Trophoblast cell (in vitro differentiated cells and primary cell): ENCODE measurements around the gene APOM.

Source experiments
- DNase-seq, 2 donors: peaks; one replicate each; pipeline ENCODE4 v3.0.0-alpha.2; 2016
- H2AFZ ChIP-seq: 2 replicates; pipeline ENCODE4 v1.6.1; 2013; ENCODE audit warnings: low read length, moderate library complexity, mild to moderate bottlenecking; ENCODE audit not compliant: insufficient read depth, poor library complexity
- H2AK5ac ChIP-seq: 2 replicates; pipeline ENCODE4 v1.6.1; 2013; ENCODE audit warnings: mild to moderate bottlenecking, low read length
- H2BK120ac ChIP-seq: 2 replicates; pipeline ENCODE4 v1.6.1; 2013; ENCODE audit warnings: low read length, mild to moderate bottlenecking, moderate library complexity; ENCODE audit not compliant: insufficient read depth, poor library complexity
- H2BK12ac ChIP-seq: 2 replicates; pipeline ENCODE4 v1.6.1; 2013; ENCODE audit warnings: mild to moderate bottlenecking, low read length, moderate library complexity
- H2BK5ac ChIP-seq: 2 replicates; pipeline ENCODE4 v1.6.1; 2013; ENCODE audit warnings: low read length, low read depth, moderate library complexity, mild to moderate bottlenecking; ENCODE audit not compliant: poor library complexity
- H3K14ac ChIP-seq: 2 replicates; pipeline ENCODE4 v1.6.1; 2013; ENCODE audit warnings: mild to moderate bottlenecking, low read length
- H3K18ac ChIP-seq: 2 replicates; pipeline ENCODE4 v1.6.1; 2013; ENCODE audit warnings: mild to moderate bottlenecking, low read length
- H3K23ac ChIP-seq: 2 replicates; pipeline ENCODE4 v1.6.1; 2013; ENCODE audit warnings: low read length
- H3K27ac ChIP-seq: 2 replicates; pipeline ENCODE4 v1.5.1; 2013; ENCODE audit warnings: low read depth, mild to moderate bottlenecking, inconsistent platforms, low read length, moderate library complexity
- H3K27me3 ChIP-seq: 2 replicates; pipeline ENCODE4 v1.6.1; 2013; ENCODE audit warnings: inconsistent platforms, mild to moderate bottlenecking, low read length, moderate library complexity; ENCODE audit not compliant: insufficient read depth
- H3K36me3 ChIP-seq, 2 experiments: 1 replicate in 1 of 2; 2 replicates in 1 of 2; pipeline ENCODE4 v1.6.1; 2013; ENCODE audit warnings: low read length in 2 of 2, mild to moderate bottlenecking in 2 of 2, moderate library complexity in 1 of 2; ENCODE audit not compliant: insufficient read depth in 2 of 2, control insufficient read depth in 1 of 2
- H3K4ac ChIP-seq: 2 replicates; pipeline ENCODE4 v1.6.1; 2013; ENCODE audit warnings: low read depth, mild to moderate bottlenecking, low read length, moderate library complexity
- H3K4me1 ChIP-seq, 2 experiments: 1 replicate in 1 of 2; 2 replicates in 1 of 2; pipeline ENCODE4 v1.6.1; 2013; ENCODE audit warnings: low read length in 2 of 2, mild to moderate bottlenecking in 2 of 2, moderate library complexity in 1 of 2; ENCODE audit not compliant: insufficient read depth in 2 of 2, control insufficient read depth in 1 of 2
- H3K4me2 ChIP-seq: 2 replicates; pipeline ENCODE4 v1.6.1; 2013; ENCODE audit warnings: inconsistent platforms, mild to moderate bottlenecking, low read length, moderate library complexity
- H3K4me3 ChIP-seq: 2 replicates; pipeline ENCODE4 v1.5.1; 2013; ENCODE audit warnings: mild to moderate bottlenecking, low read depth, low read length, inconsistent platforms
- H3K79me1 ChIP-seq: one replicate; pipeline ENCODE4 v1.6.1; 2013; ENCODE audit warnings: low read length
- H3K79me2 ChIP-seq: 2 replicates; pipeline ENCODE4 v1.6.1; 2013; ENCODE audit warnings: low read length, mild to moderate bottlenecking; ENCODE audit not compliant: control insufficient read depth, insufficient read depth, poor library complexity
- H3K9ac ChIP-seq: 2 replicates; pipeline ENCODE4 v1.6.1; 2013; ENCODE audit warnings: mild to moderate bottlenecking, low read length
- H3K9me3 ChIP-seq: 2 replicates; pipeline ENCODE4 v1.6.1; 2013; ENCODE audit warnings: low read depth, mild to moderate bottlenecking, control low read depth, inconsistent platforms, low read length; ENCODE audit not compliant: insufficient read depth
- H4K12ac ChIP-seq: 2 replicates; pipeline ENCODE4 v1.6.1; 2013; ENCODE audit warnings: low read depth, mild to moderate bottlenecking, low read length, moderate library complexity
- H4K8ac ChIP-seq: 2 replicates; pipeline ENCODE4 v1.6.1; 2013; ENCODE audit warnings: low read depth, mild to moderate bottlenecking, low read length, moderate library complexity
- H4K91ac ChIP-seq: one replicate; pipeline ENCODE4 v1.6.1; 2013; ENCODE audit warnings: low read depth, mild to moderate bottlenecking, low read length, moderate library complexity
- WGBS: extraction: QIAGEN DNeasy Blood & Tissue Kit; methylation state at CpG from one replicate; pipeline ENCODE4 v1.1.7; 2013; ENCODE audit warnings: missing lambda C conversion rate; ENCODE audit not compliant: insufficient read length, insufficient coverage; ENCODE audit errors: extremely low coverage; 5-methylcytosine and 5-hydroxymethylcytosine counted together

APOM gene

GRCh38 chr6:31677955-31678354 is 22.3 kb downstream of the APOM start:
- H3K27me3 ChIP-seq, result no peaks in the 10 kb centered on the region
- no peak overlapping the region for H2BK5ac ChIP-seq
- no peak overlapping the region for H4K12ac ChIP-seq
- no peak overlapping the region for H2BK120ac ChIP-seq
- peaks cover 5 to 8% of the 10 kb centered on the region in 2 experiments for H3K36me3 ChIP-seq
- no peak overlapping the region for H3K4me3 ChIP-seq
- H4K91ac ChIP-seq, result no peak overlapping the region
- H3K79me1 ChIP-seq, result peaks cover 3% of the 10 kb centered on the region
- no peak overlapping the region for H2AFZ ChIP-seq
- no peak overlapping the region for H3K14ac ChIP-seq
- no peak overlapping the region for H3K27ac ChIP-seq
- no peak overlapping the region for H3K23ac ChIP-seq
- no peak overlapping the region for H2BK12ac ChIP-seq
- no peak overlapping the region for H4K8ac ChIP-seq
- peaks cover 3 to 6% of the 10 kb centered on the region in 2 experiments for H3K4me1 ChIP-seq
- no peak overlapping the region for H2AK5ac ChIP-seq
- DNase-seq, result no peak
- no peak overlapping the region for H3K4ac ChIP-seq
- no peak overlapping the region for H3K9ac ChIP-seq
- peaks cover 2% of the 10 kb centered on the region for H3K79me2 ChIP-seq
- H3K4me2 ChIP-seq, result no peak overlapping the region
- no peaks in the 10 kb centered on the region for H3K9me3 ChIP-seq
- H3K18ac ChIP-seq, result no peak overlapping the region
- WGBS, result no CpG with 5 or more reads among the region's 8 CpGs

- Histone ChIP-seq H4K91ac (peak within 1 kb of the TSS; percentile 70), H3K4me2 (peak within 1 kb of the TSS; percentile 92), H2BK120ac (peak within 1 kb of the TSS; percentile 77)
Measured at GRCh38 chr6:31680226-31681134, 24.8 kb downstream of the APOM start, which contains the start of gene LY6G5C. Gene LY6G5C (minus strand): TSS chr6:31681067. CDS start chr6:31680373, 694 bp downstream.

GRCh38 chr6:31681135-31681671 is 25.5 kb downstream of the APOM start:
- WGBS, result no CpG with 5 or more reads among the region's 40 CpGs
- Histone ChIP-seq H2BK5ac (peak overlapping the region; percentile 11), H2BK12ac (peak overlapping the region; percentile 3), H3K4me1 (peaks cover 3 to 10% of the 10 kb centered on the region in 2 experiments), H3K23ac (no peak overlapping the region), H3K27me3 (no peaks in the 10 kb centered on the region), H4K91ac (peak overlapping the region; percentile 70), H3K79me1 (peaks cover 3% of the 10 kb centered on the region), H3K27ac (no peak overlapping the region), H2AFZ (peak overlapping the region; percentile 86), H2AK5ac (no peak overlapping the region), H3K14ac (peak overlapping the region; percentile 81), H3K79me2 (peaks cover 2% of the 10 kb centered on the region), H3K18ac (peak overlapping the region; percentile 8), H4K8ac (peak overlapping the region; percentile 90), H3K9ac (no peak overlapping the region), H3K4ac (peak overlapping the region; percentile 9), H3K9me3 (no peaks in the 10 kb centered on the region), H3K36me3 (peaks cover 5 to 7% of the 10 kb centered on the region in 2 experiments), H3K4me3 (peak overlapping the region; percentile 45), H4K12ac (peak overlapping the region; percentile 76), H2BK120ac (peak overlapping the region; percentile 77), H3K4me2 (peak overlapping the region; percentile 92)
- peak in 1 of 2 donors; percentile 30 for DNase-seq

More at GRCh38 chr6:31680226-31681134, 24.8 kb downstream of the APOM start, which contains the start of gene LY6G5C:
- H3K14ac ChIP-seq, result peak within 1 kb of the TSS; percentile 81
- H3K4ac ChIP-seq, result peak within 1 kb of the TSS; percentile 9
- no peak within 1 kb of the TSS for H2AK5ac ChIP-seq
- WGBS, result no CpG with 5 or more reads among the region's 17 CpGs
- peak within 1 kb of the TSS; percentile 86 for H2AFZ ChIP-seq
- peaks cover 2% of the 10 kb centered on the region for H3K79me2 ChIP-seq
- peak within 1 kb of the TSS; percentile 45 for H3K4me3 ChIP-seq
- H3K4me1 ChIP-seq, result peaks cover 3 to 10% of the 10 kb centered on the region in 2 experiments
- H3K27me3 ChIP-seq, result no peaks in the 10 kb centered on the region
- H3K27ac ChIP-seq, result no peak within 1 kb of the TSS
- H3K79me1 ChIP-seq, result peaks cover 3% of the 10 kb centered on the region
- H3K18ac ChIP-seq, result peak within 1 kb of the TSS; percentile 8
- H3K9ac ChIP-seq, result no peak within 1 kb of the TSS
- H3K23ac ChIP-seq, result no peak within 1 kb of the TSS
- peak within 1 kb of the TSS; percentile 90 for H4K8ac ChIP-seq
- peaks cover 0 to 6% of the 10 kb centered on the region in 2 experiments for H3K36me3 ChIP-seq
- peak; percentile 60 to 78 for DNase-seq
- H2BK12ac ChIP-seq, result peak within 1 kb of the TSS; percentile 3
- peak within 1 kb of the TSS; percentile 76 for H4K12ac ChIP-seq
- H3K9me3 ChIP-seq, result no peaks in the 10 kb centered on the region
- H2BK5ac ChIP-seq, result peak within 1 kb of the TSS; percentile 11

DNA sequence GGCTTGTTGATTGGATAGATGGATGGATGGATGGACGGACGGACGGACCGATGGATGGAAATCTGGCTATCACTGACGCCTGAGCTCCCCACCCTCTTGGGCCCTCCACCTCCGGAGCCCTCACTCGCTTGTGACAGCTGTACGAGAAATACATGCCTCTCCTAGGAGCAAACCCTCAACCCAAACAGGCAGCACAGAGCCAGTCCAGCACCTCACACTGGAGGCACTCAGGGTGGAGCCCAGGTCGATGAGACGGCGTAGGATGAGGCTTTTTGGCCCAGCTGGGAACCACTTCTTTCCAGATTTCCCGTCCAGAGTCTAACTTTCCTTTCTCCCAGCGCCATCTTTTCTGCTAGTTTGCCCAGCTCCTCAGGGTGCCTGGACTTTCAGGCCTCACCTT is 27.9 kb downstream of the APOM start:
- Histone ChIP-seq H3K36me3 (peaks cover 26 to 30% of the 10 kb centered on the region in 2 experiments), H4K8ac (no peak overlapping the region), H3K79me1 (peaks cover 3% of the 10 kb centered on the region), H4K12ac (peak overlapping the region; percentile 15), H3K18ac (no peak overlapping the region), H2AK5ac (peak overlapping the region; percentile 71), H2BK120ac (no peak overlapping the region), H3K23ac (no peak overlapping the region), H3K9ac (no peak overlapping the region), H3K4me3 (no peak overlapping the region), H4K91ac (no peak overlapping the region), H3K4me1 (peaks cover 3 to 10% of the 10 kb centered on the region in 2 experiments), H3K9me3 (no peaks in the 10 kb centered on the region), H3K79me2 (peaks cover 2% of the 10 kb centered on the region), H3K14ac (no peak overlapping the region), H2BK5ac (no peak overlapping the region), H3K4me2 (peak overlapping the region; percentile 74), H2AFZ (no peak overlapping the region), H3K4ac (no peak overlapping the region), H3K27me3 (no peaks in the 10 kb centered on the region), H3K27ac (no peak overlapping the region), H2BK12ac (peak overlapping the region; percentile 28)
- no peak for DNase-seq
- no CpG with 5 or more reads among the region's 13 CpGs for WGBS
